Fibroblast of lung (primary cell): ENCODE data around the gene OCA2. TPM values are rescaled to one million over a fixed set of nuclear protein-coding genes. Genes with fewer than 3 reads are reported as not detected.

Experiments used
- DNase-seq, 2 donors: peaks; one replicate each; pipeline versions ENCODE4 v3.0.0 to v3.0.0-alpha.2; 2010; ENCODE audit warnings: low read depth in 2 of 2
- H2AFZ ChIP-seq: 2 replicates; pipeline ENCODE4 v1.5.1; 2012; ENCODE audit warnings: low read length, control low read depth, inconsistent platforms
- H3K27ac ChIP-seq: 2 replicates; pipeline ENCODE4 v1.5.1; 2011; ENCODE audit warnings: low read length, control low read depth; ENCODE audit not compliant: insufficient read depth
- H3K27me3 ChIP-seq: 2 replicates; pipeline ENCODE4 v1.5.1; 2011; ENCODE audit warnings: mild to moderate bottlenecking, low read length; ENCODE audit not compliant: control insufficient read depth, insufficient read depth
- H3K36me3 ChIP-seq: 2 replicates; pipeline ENCODE4 v1.5.1; 2011; ENCODE audit warnings: low read length; ENCODE audit not compliant: control insufficient read depth, insufficient read depth
- H3K4me1 ChIP-seq: 2 replicates; pipeline ENCODE4 v1.5.1; 2011; ENCODE audit warnings: low read length; ENCODE audit not compliant: control insufficient read depth, insufficient read depth; ENCODE audit errors: extremely low read depth
- H3K4me2 ChIP-seq: 2 replicates; pipeline ENCODE4 v1.5.1; 2011; ENCODE audit warnings: low read length, control low read depth; ENCODE audit not compliant: insufficient read depth; ENCODE audit errors: extremely low read depth
- H3K4me3 ChIP-seq, 4 experiments: fragments of 200-600 bp in 1 of 4; sonication (generic) in 1 of 4; replicated peaks in 1 of 4; 2 replicates each; pipeline ENCODE4 v1.5.1; 2011 to 2016; ENCODE audit warnings: low read length in 4 of 4, low read depth in 3 of 4, mild to moderate bottlenecking in 3 of 4, control low read depth in 2 of 4, inconsistent platforms in 1 of 4, mixed read lengths in 1 of 4; ENCODE audit not compliant: insufficient read depth in 1 of 4; ENCODE audit errors: control extremely low read depth in 1 of 4
- H3K79me2 ChIP-seq: 2 replicates; pipeline ENCODE4 v1.5.1; 2012; ENCODE audit warnings: mild to moderate bottlenecking, low read length, inconsistent platforms; ENCODE audit not compliant: control insufficient read depth, insufficient read depth
- H3K9ac ChIP-seq: 2 replicates; pipeline ENCODE4 v1.5.1; 2011; ENCODE audit warnings: mild to moderate bottlenecking, low read length, control low read depth; ENCODE audit not compliant: insufficient read depth
- H3K9me3 ChIP-seq: 2 replicates; pipeline ENCODE4 v1.5.1; 2012; ENCODE audit warnings: low read depth, low read length; ENCODE audit not compliant: control insufficient read depth, insufficient read depth
- H4K20me1 ChIP-seq: 2 replicates; pipeline ENCODE4 v1.5.1; 2011; ENCODE audit warnings: low read length; ENCODE audit not compliant: control insufficient read depth, insufficient read depth; ENCODE audit errors: extremely low read depth
- CTCF ChIP-seq, 2 donors: IDR thresholded peaks in 1 of 2; conservative IDR thresholded peaks in 1 of 2; 1 replicate in 1 of 2; 2 replicates in 1 of 2; pipeline ENCODE4 v1.5.1; 2011 to 2012; ENCODE audit warnings: low read length in 2 of 2, control low read depth in 1 of 2, inconsistent platforms in 1 of 2, low read depth in 1 of 2, mild to moderate bottlenecking in 1 of 2
- EZH2 ChIP-seq: IDR thresholded peaks from 2 replicates; pipeline ENCODE4 v1.5.1; 2012; ENCODE audit warnings: low read length, control low read depth, mild to moderate bottlenecking; ENCODE audit errors: missing control alignments
- polyA plus RNA-seq, 2 donors: library from polyadenylated mRNA; depleted of rRNA in 1 of 2; stranded (reverse) in 1 of 2; unstranded in 1 of 2; fragments of >200 nt; gene quantifications; 2 replicates each; pipeline ENCODE4 v1.2.1, GENCODE V29; 2011 to 2012; ENCODE audit warnings: missing spikeins in 1 of 2
- total RNA-seq: library from RNA; depleted of rRNA; stranded (reverse); fragments of >200 nt; gene quantifications from 2 replicates; pipeline ENCODE4 v1.2.1, GENCODE V29; 2014

OCA2 gene
- total and polyA plus RNA-seq, 2 donors (not counting 1 experiment from before 2014, with no cell fraction given) = not detected

- Histone ChIP-seq H4K20me1 (no peaks in the 10 kb centered on the region), H3K4me1 (no peaks in the 10 kb centered on the region), H3K27ac (no peak overlapping the region), H3K36me3 (no peaks in the 10 kb centered on the region), H2AFZ (no peak overlapping the region), H3K4me3 (no peak overlapping the region), H3K4me2 (no peak overlapping the region), H3K27me3 (no peaks in the 10 kb centered on the region), H3K9ac (no peak overlapping the region), H3K9me3 (no peaks in the 10 kb centered on the region), H3K79me2 (no peaks in the 10 kb centered on the region)
- DNase-seq = no peak
- TF ChIP-seq EZH2 (no peak), CTCF (conservative IDR thresholded peaks at IDR 0.05 in 1 of 2, IDR thresholded peaks at IDR 0.05 in 1 of 2; ENCODE audit: low read depth in 1 of 2, low read length in 2 of 2) (no peak)
Observed at GRCh38 chr15:27902680-27903385, 196.3 kb downstream of the OCA2 start.

- H3K36me3 ChIP-seq = no peaks in the 10 kb centered on the region
Observed at GRCh38 chr15:27899583-27900285, 199.4 kb downstream of the OCA2 start.

More at GRCh38 chr15:27899583-27900285, 199.4 kb downstream of the OCA2 start:
- Histone ChIP-seq H3K27ac (no peak overlapping the region), H3K4me3 (no peak overlapping the region), H3K4me1 (no peaks in the 10 kb centered on the region), H3K27me3 (no peaks in the 10 kb centered on the region), H2AFZ (no peak overlapping the region), H3K9ac (no peak overlapping the region), H3K9me3 (no peaks in the 10 kb centered on the region), H4K20me1 (no peaks in the 10 kb centered on the region), H3K4me2 (no peak overlapping the region), H3K79me2 (no peaks in the 10 kb centered on the region)
- no peak for DNase-seq
- TF ChIP-seq EZH2 = no peak
- no peak for TF ChIP-seq CTCF (conservative IDR thresholded peaks at IDR 0.05 in 1 of 2, IDR thresholded peaks at IDR 0.05 in 1 of 2; ENCODE audit: low read depth in 1 of 2, low read length in 2 of 2)
